ENCODE data around the gene XRCC2.
A peak's percentile ranks its signal among the peaks of the same experiment; 100 is the strongest.
"Not testable (repeated sequence)": the region's sequence is repeated elsewhere in the genome, so short reads cannot be mapped to it uniquely, and the experiment has no call there.

The XRCC2 gene

DNA sequence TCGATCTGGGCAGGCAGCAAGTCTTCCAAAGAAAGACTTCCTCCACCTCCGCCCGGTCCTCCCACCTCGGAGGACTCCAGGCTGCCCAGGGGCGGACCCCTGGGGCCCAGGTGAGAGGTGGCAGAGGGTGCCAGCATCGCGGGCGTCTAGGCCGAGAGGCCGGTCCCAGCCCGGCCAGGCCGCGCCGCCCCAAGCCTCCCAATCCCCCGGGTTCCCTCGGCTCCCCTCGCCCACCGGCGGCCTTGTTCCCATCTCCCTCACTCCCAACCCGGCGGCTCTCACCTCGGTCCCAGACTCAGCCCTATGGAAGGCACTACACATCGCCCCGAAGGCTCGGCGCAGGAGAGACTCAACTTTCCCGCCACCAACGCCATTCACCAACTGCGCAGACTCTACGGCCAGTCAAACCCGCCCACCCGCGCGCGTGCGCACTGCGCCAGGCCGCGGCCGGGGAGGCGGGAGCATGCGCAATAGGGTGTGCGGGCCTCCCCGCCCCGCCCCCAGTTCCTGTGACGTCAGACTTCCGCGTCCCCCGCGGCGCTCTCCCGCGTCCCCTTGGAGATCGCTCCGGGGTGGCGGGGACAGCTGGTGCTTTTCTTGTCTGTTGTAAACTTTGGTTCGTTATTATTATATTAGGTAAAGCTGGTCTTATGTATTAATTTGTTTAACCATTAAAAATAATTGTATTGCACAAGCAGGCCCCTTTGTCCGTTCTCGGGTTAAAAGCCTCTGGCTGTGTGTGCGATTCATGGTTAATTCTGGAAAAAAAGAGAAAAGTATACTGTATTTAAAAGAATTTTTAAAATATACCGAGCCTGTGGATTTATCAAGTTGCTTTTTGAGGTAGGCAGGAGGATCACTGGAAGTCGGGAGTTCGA lies at the start of gene XRCC2:
Gene XRCC2 (minus strand): TSS at position 383 of the 878 bp plus-strand sequence. CDS start 62 bp downstream, at position 321.
- DNase-seq (ENCODE audit: insufficient read length, low spot score), result peak; percentile 92
- no peak for FAIRE-seq
- TF ChIP-seq POLR2A (IDR thresholded peaks at IDR 0.05; ENCODE audit: low read depth, low read length), result peak; percentile 72

- FAIRE-seq (no peak), DNase-seq (ENCODE audit: insufficient read length, low spot score) (no peak)
- TF ChIP-seq POLR2A (IDR thresholded peaks at IDR 0.05; ENCODE audit: low read depth, low read length), result no peak
Observed at GRCh38 chr7:152723364-152723763, 47.4 kb upstream of the XRCC2 start.

- not testable (repeated sequence) for FAIRE-seq; DNase-seq (ENCODE audit: insufficient read length, low spot score)
Observed at GRCh38 chr7:152712412-152713042, 36.6 kb upstream of the XRCC2 start.

- no peak for DNase-seq (ENCODE audit: insufficient read length, low spot score)
- TF ChIP-seq POLR2A (IDR thresholded peaks at IDR 0.05; ENCODE audit: low read depth, low read length), result no peak
- no peak for FAIRE-seq
Observed at GRCh38 chr7:152711444-152711944, 35.6 kb upstream of the XRCC2 start.

DNA sequence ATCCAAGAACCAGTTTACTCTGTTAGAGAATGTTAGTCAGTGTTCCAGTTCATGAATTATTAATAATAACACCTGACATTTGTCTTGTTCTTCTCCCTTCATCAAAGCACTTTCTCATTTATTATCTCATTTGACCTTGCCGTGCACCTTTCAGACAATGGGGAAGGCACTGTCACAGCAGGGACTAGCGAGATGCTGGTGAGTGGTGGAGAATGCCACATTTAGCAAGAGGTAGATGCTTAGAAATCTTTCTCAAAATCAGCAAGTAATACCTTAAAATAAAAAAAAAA lies 34.2 kb upstream of the XRCC2 start:
- no peak for DNase-seq (ENCODE audit: insufficient read length, low spot score)
- no peak for FAIRE-seq
- TF ChIP-seq POLR2A (IDR thresholded peaks at IDR 0.05; ENCODE audit: low read depth, low read length), result no peak

GRCh38 chr7:152709287-152710152 lies 33.6 kb upstream of the XRCC2 start:
- FAIRE-seq (peak; percentile 6), DNase-seq (ENCODE audit: insufficient read length, low spot score) (no peak)
- TF ChIP-seq POLR2A (IDR thresholded peaks at IDR 0.05; ENCODE audit: low read depth, low read length), result no peak

- no peak for TF ChIP-seq POLR2A (IDR thresholded peaks at IDR 0.05; ENCODE audit: low read depth, low read length)
- FAIRE-seq (no peak), DNase-seq (ENCODE audit: insufficient read length, low spot score) (no peak)
Observed at GRCh38 chr7:152704796-152705384, 28.9 kb upstream of the XRCC2 start.

- no peak for FAIRE-seq
- TF ChIP-seq POLR2A (IDR thresholded peaks at IDR 0.05; ENCODE audit: low read depth, low read length), result no peak
- DNase-seq (ENCODE audit: insufficient read length, low spot score), result no peak
Observed at GRCh38 chr7:152699079-152699478, 23.1 kb upstream of the XRCC2 start.

DNA sequence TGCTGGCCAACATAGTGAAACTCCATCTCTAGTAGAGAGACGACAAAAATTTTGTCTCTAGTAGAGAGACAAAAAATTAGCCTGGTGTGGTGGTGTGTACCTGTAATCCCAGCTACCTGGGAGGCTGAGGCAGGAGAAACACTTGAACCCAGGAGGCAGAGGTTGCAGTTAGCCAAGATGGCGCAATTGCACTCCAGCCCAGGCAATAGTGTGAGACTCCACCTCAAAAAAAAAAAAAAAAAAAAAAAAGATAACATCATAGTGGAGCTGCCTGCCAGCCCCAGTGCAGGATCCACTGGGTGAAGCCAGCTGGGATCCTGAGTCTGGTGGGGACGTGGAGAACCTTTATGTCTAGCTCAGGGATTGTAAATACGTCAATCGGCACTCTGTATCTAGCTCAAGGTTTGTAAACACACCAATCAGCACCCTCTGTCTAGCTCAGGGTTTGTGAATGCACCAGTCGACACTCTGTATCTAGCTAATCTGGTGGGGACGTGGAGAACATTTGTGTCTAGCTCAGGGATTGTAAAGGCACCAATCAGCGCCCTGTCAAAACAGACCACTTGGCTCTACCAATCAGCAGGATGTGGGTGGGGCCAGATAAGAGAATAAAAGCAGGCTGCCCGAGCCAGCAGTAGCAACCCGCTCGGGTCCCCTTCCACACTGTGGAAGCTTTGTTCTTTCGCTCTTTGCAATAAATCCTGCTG lies 21.5 kb upstream of the XRCC2 start:
- DNase-seq (ENCODE audit: insufficient read length, low spot score); FAIRE-seq: not testable (repeated sequence)

GRCh38 chr7:152692196-152692595 lies 16.3 kb upstream of the XRCC2 start:
- not testable (repeated sequence) for FAIRE-seq; DNase-seq (ENCODE audit: insufficient read length, low spot score)

- FAIRE-seq, result no peak
- DNase-seq (ENCODE audit: insufficient read length, low spot score), result no peak
- no peak for TF ChIP-seq POLR2A (IDR thresholded peaks at IDR 0.05; ENCODE audit: low read depth, low read length)
Observed at GRCh38 chr7:152683297-152683696, 7.4 kb upstream of the XRCC2 start.

GRCh38 chr7:152677808-152678670 lies 2.1 kb upstream of the XRCC2 start:
- no peak for FAIRE-seq
- no peak for TF ChIP-seq POLR2A (IDR thresholded peaks at IDR 0.05; ENCODE audit: low read depth, low read length)
- DNase-seq (ENCODE audit: insufficient read length, low spot score), result no peak
